Heart left ventricle (tissue), 16 donors: ENCODE results near the gene CHID1. TPM values are rescaled to one million over a fixed set of nuclear protein-coding genes. Genes with fewer than 3 reads are reported as not detected.

Source experiments
- ATAC-seq, 4 donors: fragments of 200-7000 bp; cut with Tn5 transposase; one replicate each; pipeline ENCODE4 v1.9.1; 2020 to 2022; ENCODE audit warnings: moderate library complexity in 4 of 4, mild to moderate bottlenecking in 3 of 4, moderate number of reproducible peaks in 1 of 4
- DNase-seq, 5 donors: peaks; one replicate each; pipeline ENCODE4 v3.0.0-alpha.2; 2020
- H3K27ac ChIP-seq, 12 donors: fragments of 200-600 bp; sonication (generic) in 4 of 12; one replicate each; pipeline versions ENCODE4 v1.5.0 to v1.8.0; 2016 to 2022; ENCODE audit warnings: mild to moderate bottlenecking in 2 of 12
- H3K27me3 ChIP-seq, 9 donors: fragments of 200-600 bp; sonication (generic) in 2 of 9; one replicate each; pipeline versions ENCODE4 v1.5.1 to v1.8.0; 2016 to 2022; ENCODE audit warnings: mild to moderate bottlenecking in 3 of 9
- H3K36me3 ChIP-seq, 9 donors: fragments of 200-600 bp; sonication (generic) in 2 of 9; one replicate each; pipeline versions ENCODE4 v1.5.0 to v1.8.0; 2018 to 2022; ENCODE audit warnings: mild to moderate bottlenecking in 2 of 9
- H3K4me1 ChIP-seq, 12 donors: fragments of 200-600 bp; sonication (generic) in 4 of 12; one replicate each; pipeline versions ENCODE4 v1.5.0 to v1.8.0; 2016 to 2022; ENCODE audit warnings: mild to moderate bottlenecking in 3 of 12
- H3K4me3 ChIP-seq, 12 donors: fragments of 200-600 bp; sonication (generic) in 4 of 12; one replicate each; pipeline versions ENCODE4 v1.5.0 to v1.8.0; 2017 to 2022; ENCODE audit warnings: mild to moderate bottlenecking in 9 of 12, moderate library complexity in 4 of 12
- H3K9me3 ChIP-seq, 12 donors: fragments of 200-600 bp; sonication (generic) in 4 of 12; one replicate each; pipeline versions ENCODE4 v1.5.0 to v1.8.0; 2016 to 2022; ENCODE audit warnings: mild to moderate bottlenecking in 1 of 12
- CTCF ChIP-seq, 12 donors: fragments of 200-600 bp; sonication (generic) in 4 of 12; IDR thresholded peaks; one replicate each; pipeline versions ENCODE4 v1.5.0 to v1.8.0; 2018 to 2022; ENCODE audit warnings: antibody characterized with exemption in 12 of 12, mild to moderate bottlenecking in 5 of 12
- POLR2A ChIP-seq, 2 donors: fragments of 450-650 bp; IDR thresholded peaks; one replicate each; pipeline ENCODE4 v1.6.1; 2017; ENCODE audit warnings: antibody characterized with exemption in 2 of 2, mild to moderate bottlenecking in 2 of 2, moderate library complexity in 2 of 2
- WGBS, 4 donors: extraction: QIAGEN DNeasy Blood & Tissue Kit in 2 of 4; methylation state at CpG; one replicate each; pipeline versions ENCODE4 v1.1.5 to v1.1.7; 2013 to 2018; 5-methylcytosine and 5-hydroxymethylcytosine counted together
- intact Hi-C, 10 donors: fragments of 100-400 bp; cut with DNase I; formaldehyde crosslinking; loops; one replicate each; pipeline versions ENCODE4 v1.11.1 to v1.14.2; 2022
- polyA plus RNA-seq, 2 donors: library from polyadenylated mRNA; stranded (reverse); fragments of 200-250 nt; gene quantifications; one replicate each; pipeline ENCODE4 v1.2.3, GENCODE V29; 2013
- total RNA-seq, 9 donors: library from RNA; depleted of rRNA in 2 of 9; stranded (reverse); fragments of >200 nt in 2 of 9; fragmentation: NEBNext Ultra II Directional in 3 of 9; extraction: Animal tissue kit (Norgen Biotek cat#: 25700) in 3 of 9; gene quantifications; one replicate each; pipeline versions ENCODE4 v1.1.0 to v1.2.4, GENCODE V29; 2016 to 2023
- donor health status: ischemic (EF 13 %, LVEDD 7.1; RV severe dilation, severe dysfunction).
- donor health status: healthy with polysubstance abuse.
- donor health status: DM: no; HTN: yes; CAD: no.
- donor health status: DM: no; HTN: no; CAD: no.
- donor health status: ischemic (EF 25% LVEDD 6.9; RV normal size, moderate dysfunction).
- donor health status: ischemic (EF 25% LVEDD 5.7; RV mildly dilated, moderate dysfunction).
- donor health status: healthy.
- donor health status: DM: yes; HTN: yes; CAD: no.
- donor health status: ischemic (EF 35%, LVEDD 5.7; RV mildly dilated, moderate dysfunction).
- donor health status: nonischemic (EF 11% LVEDD 7.7; RV severe dilation, severe dysfunction).
- donor health status: DM: yes; HTN: yes; CAD: no.
- donor health status: PGD.
- donor health status: ischemic (EF 29% LVEDD 5.4; RV normal size, mild dysfunction).
- donor health status: nonischemic (EF 23%, LVEDD 6.1; RV moderate dilation, normal function).

Gene CHID1
- total and polyA plus RNA-seq, 11 donors: 30.8 to 87.7 (median 55.3) TPM

GRCh38 chr11:859394-860131 lies 51.0 kb downstream of the CHID1 start:
- no peak for TF ChIP-seq POLR2A (IDR thresholded peaks at IDR 0.05)
- no peak for TF ChIP-seq CTCF (IDR thresholded peaks at IDR 0.05)
- Histone ChIP-seq H3K27me3 (no peaks in the 10 kb centered on the region), H3K36me3 (peaks cover 0 to 27% (median 18%) of the 10 kb centered on the region in 9 donors), H3K27ac (peak overlapping the region in 8 of 12 donors; percentile 0 to 79 (median 58)), H3K9me3 (no peaks in the 10 kb centered on the region), H3K4me3 (peak overlapping the region in 6 of 12 donors; percentile 2 to 39 (median 16)), H3K4me1 (peaks cover 4 to 48% (median 18%) of the 10 kb centered on the region in 12 donors)
- intact Hi-C loops: loop anchor here in 1 of 10 donors (10.0 kb wide), 1 partner anchor 45 kb away; no protein-coding TSS in a partner anchor
- peak; percentile 75 to 91 (median 85) for DNase-seq
- ATAC-seq: peak; percentile 60 to 82 (median 76)
- WGBS, 4 donors: 49 to 63% (median 54%) methylated on average over 22 to 31 of the region's 31 CpGs

DNA sequence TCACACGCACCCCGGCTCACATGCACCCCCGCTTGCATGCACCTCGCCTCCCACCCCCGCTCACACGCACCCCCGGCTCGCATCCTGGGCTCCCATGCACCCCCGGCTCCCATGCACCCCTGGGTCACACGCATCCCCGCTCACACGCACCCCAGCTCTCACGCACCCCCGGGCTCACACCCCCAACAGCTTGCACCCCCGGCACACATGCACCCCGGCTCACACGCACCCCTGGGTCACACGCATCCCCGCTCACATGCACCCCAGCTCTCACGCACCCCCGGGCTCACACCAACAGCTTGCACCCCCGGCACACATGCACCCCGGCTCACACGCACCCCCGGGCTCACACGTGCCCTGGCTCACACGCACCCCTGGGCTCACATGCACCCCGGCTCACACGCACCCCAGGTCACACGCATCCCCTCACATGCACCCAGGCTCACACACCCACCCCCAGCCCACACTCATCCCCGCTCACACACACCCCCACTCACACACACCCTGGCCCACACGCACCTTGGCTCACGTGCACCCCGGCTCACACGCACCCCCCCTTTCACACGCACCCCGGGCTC lies 51.8 kb downstream of the CHID1 start:
- H3K36me3 ChIP-seq: peaks cover 0 to 21% (median 12%) of the 10 kb centered on the region in 9 donors
- no peak for ATAC-seq
- DNase-seq: no peak
- H3K27ac ChIP-seq: no peak overlapping the region
- H3K27me3 ChIP-seq: no peaks in the 10 kb centered on the region
- H3K9me3 ChIP-seq: no peaks in the 10 kb centered on the region
- H3K4me1 ChIP-seq: peaks cover 4 to 48% (median 18%) of the 10 kb centered on the region in 12 donors
- TF ChIP-seq CTCF (IDR thresholded peaks at IDR 0.05) (no peak), POLR2A (IDR thresholded peaks at IDR 0.05) (no peak)
- WGBS, 4 donors: 88 to 94% (median 90%) methylated on average over 36 to 37 of the region's 37 CpGs
- no peak overlapping the region for H3K4me3 ChIP-seq
- intact Hi-C loops: loop anchor here in 1 of 10 donors (10.0 kb wide), 1 partner anchor 46 kb away; no protein-coding TSS in a partner anchor

DNA sequence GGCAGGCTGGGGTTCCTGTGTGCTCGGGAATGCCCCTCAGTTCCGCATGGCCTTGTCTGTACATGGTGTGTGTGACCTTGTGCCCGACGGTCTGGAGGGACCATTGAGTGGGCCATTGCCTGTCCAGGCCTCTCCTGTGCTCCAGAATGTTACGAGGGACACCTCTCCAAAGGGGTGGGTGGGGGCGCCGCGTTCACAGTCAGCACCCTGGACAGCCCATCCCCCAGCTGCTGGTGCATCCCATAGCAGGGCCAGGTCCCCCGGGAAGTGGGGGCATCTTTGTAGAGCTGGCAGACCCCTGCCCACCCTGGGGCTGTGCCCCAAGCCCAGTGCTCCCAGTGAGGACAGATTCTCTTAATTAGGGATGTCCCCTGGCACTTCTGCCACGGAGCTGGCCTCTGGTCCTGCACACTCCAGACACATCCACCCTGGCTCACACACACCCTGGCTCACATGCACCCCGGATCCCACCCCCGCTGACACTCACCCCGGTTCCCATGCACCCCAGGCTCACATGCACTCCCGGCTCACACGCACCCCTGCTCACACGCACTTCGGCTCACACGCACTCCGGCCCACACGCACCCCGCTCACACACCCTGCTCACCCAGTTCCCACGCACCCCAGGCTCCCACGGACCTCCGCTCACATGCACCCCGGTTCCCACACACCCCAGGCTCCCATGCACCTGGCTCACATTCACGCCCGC lies 52.4 kb downstream of the CHID1 start:
- Histone ChIP-seq H3K27ac (no peak overlapping the region), H3K9me3 (no peaks in the 10 kb centered on the region), H3K36me3 (peaks cover 0 to 16% (median 9%) of the 10 kb centered on the region in 9 donors), H3K27me3 (no peaks in the 10 kb centered on the region), H3K4me1 (peaks cover 4 to 51% (median 18%) of the 10 kb centered on the region in 12 donors), H3K4me3 (no peak overlapping the region)
- ATAC-seq (no peak), DNase-seq (no peak)
- intact Hi-C loops: loop anchor here in 1 of 10 donors (10.0 kb wide), 1 partner anchor 47 kb away; no protein-coding TSS in a partner anchor
- TF ChIP-seq CTCF (IDR thresholded peaks at IDR 0.05) (no peak), POLR2A (IDR thresholded peaks at IDR 0.05) (no peak)
- WGBS, 4 donors: 82 to 87% (median 85%) methylated on average over 26 to 27 of the region's 27 CpGs
